Right cardiac atrium (tissue), 5 donors: ENCODE data around the gene MAPK8IP3. TPM values are rescaled to one million over a fixed set of nuclear protein-coding genes. Genes with fewer than 3 reads are reported as not detected.
"Not testable (repeated sequence)": the region's sequence is repeated elsewhere in the genome, so short reads cannot be mapped to it uniquely, and the experiment has no call there.

Source experiments
- ATAC-seq, 2 donors: fragments of 200-7000 bp; cut with Tn5 transposase; one replicate each; pipeline versions ENCODE4 v1.8.0 to v1.9.1; 2020; ENCODE audit warnings: moderate library complexity in 2 of 2, mild to moderate bottlenecking in 1 of 2
- DNase-seq, 3 donors: peaks; one replicate each; pipeline ENCODE4 v3.0.0-alpha.2; 2020
- H3K27ac ChIP-seq: one replicate; pipeline ENCODE4 v1.5.1; 2013; ENCODE audit warnings: mild to moderate bottlenecking, low read length, control low read depth, moderate library complexity
- H3K27me3 ChIP-seq: one replicate; pipeline ENCODE4 v1.6.1; 2013; ENCODE audit not compliant: control insufficient read depth, insufficient read depth
- H3K4me1 ChIP-seq: one replicate; pipeline ENCODE4 v1.6.1; 2013; ENCODE audit warnings: low read length; ENCODE audit not compliant: control insufficient read depth, insufficient read depth
- H3K4me3 ChIP-seq: one replicate; pipeline ENCODE4 v1.5.1; 2013; ENCODE audit warnings: low read length, control low read depth
- H3K9me3 ChIP-seq: one replicate; pipeline ENCODE4 v1.6.1; 2013; ENCODE audit warnings: low read length; ENCODE audit not compliant: control insufficient read depth
- WGBS: extraction: QIAGEN DNeasy Blood & Tissue Kit; methylation state at CpG from one replicate; pipeline ENCODE4 v1.1.7; 2013; 5-methylcytosine and 5-hydroxymethylcytosine counted together
- intact Hi-C, 4 donors: fragments of 100-400 bp; cut with DNase I; formaldehyde crosslinking; loops; one replicate each; pipeline versions ENCODE4 v1.11.0 to v1.14.0; 2022 to 2023
- polyA plus RNA-seq: library from polyadenylated mRNA; stranded (reverse); fragments of 200-250 nt; gene quantifications from one replicate; pipeline ENCODE4 v1.2.3, GENCODE V29; 2013
- total RNA-seq, 4 donors: library from RNA; stranded (reverse); fragmentation: NEBNext Ultra II Directional; extraction: Animal tissue kit (Norgen Biotek cat#: 25700); gene quantifications; one replicate each; pipeline ENCODE4 v1.2.1, GENCODE V29; 2021
- donor health status: healthy with polysubstance abuse.
- donor health status: DM: no; HTN: yes; CAD: no.
- donor health status: DM: no; HTN: no; CAD: no.
- donor health status: DM: no; HTN: yes; CAD: no; lungs with severe emphysema.
- donor health status: DM: yes; HTN: yes; CAD: no.

MAPK8IP3 gene
- total and polyA plus RNA-seq, 5 donors: 69.3 to 87.6 (median 76.0) TPM

- Histone ChIP-seq H3K27ac (no peak overlapping the region), H3K4me1 (no peaks in the 10 kb centered on the region), H3K27me3 (no peaks in the 10 kb centered on the region), H3K9me3 (no peaks in the 10 kb centered on the region), H3K4me3 (no peak overlapping the region)
- no peak for ATAC-seq
- intact Hi-C loops: no loop called here
- no peak for DNase-seq
- WGBS: 83% methylated on average over 10 of the region's 10 CpGs
Measured at GRCh38 chr16:1698680-1699079, 7.3 kb upstream of the MAPK8IP3 start.

GRCh38 chr16:1700246-1700645, 5.7 kb upstream of the MAPK8IP3 start:
- H3K4me1 ChIP-seq: no peaks in the 10 kb centered on the region
- H3K27ac ChIP-seq: no peak overlapping the region
- no peak overlapping the region for H3K4me3 ChIP-seq
- DNase-seq: no peak
- H3K9me3 ChIP-seq: no peaks in the 10 kb centered on the region
- 89% methylated on average over 3 of the region's 3 CpGs for WGBS
- intact Hi-C loops: no loop called here
- no peaks in the 10 kb centered on the region for H3K27me3 ChIP-seq
- ATAC-seq: no peak

- Histone ChIP-seq H3K27me3 (no peaks in the 10 kb centered on the region), H3K4me1 (no peaks in the 10 kb centered on the region), H3K9me3 (no peaks in the 10 kb centered on the region), H3K27ac (no peak overlapping the region), H3K4me3 (no peak overlapping the region)
- 84% methylated on average over 6 of the region's 6 CpGs for WGBS
- intact Hi-C loops: no loop called here
- DNase-seq (no peak), ATAC-seq (no peak)
Measured at GRCh38 chr16:1701216-1701878, 4.6 kb upstream of the MAPK8IP3 start.

GRCh38 chr16:1705324-1705687, 689 bp upstream of the MAPK8IP3 start:
- ATAC-seq: peak; percentile 10 to 37
- H3K9me3 ChIP-seq, intact Hi-C loops, H3K27me3 ChIP-seq, DNase-seq, H3K4me1 ChIP-seq: not testable (repeated sequence)
- Histone ChIP-seq H3K27ac (peak overlapping the region; percentile 94), H3K4me3 (peak overlapping the region; percentile 63)
- under 1% methylated on average over 16 of the region's 16 CpGs for WGBS

GRCh38 chr16:1706386-1707192, 594 bp downstream of the MAPK8IP3 start:
- intact Hi-C loops: no loop called here
- no peaks in the 10 kb centered on the region for H3K27me3 ChIP-seq
- H3K4me3 ChIP-seq: peak overlapping the region; percentile 57
- under 1% methylated on average over 59 of the region's 62 CpGs for WGBS
- ATAC-seq: peak; percentile 18 to 22
- peak overlapping the region; percentile 73 for H3K27ac ChIP-seq
- DNase-seq: peak in 2 of 3 donors; percentile 44 to 55
- no peaks in the 10 kb centered on the region for H3K9me3 ChIP-seq
- H3K4me1 ChIP-seq: peaks cover 3% of the 10 kb centered on the region

GRCh38 chr16:1707193-1707790, 1.3 kb downstream of the MAPK8IP3 start:
- Histone ChIP-seq H3K4me1 (peaks cover 3% of the 10 kb centered on the region), H3K27ac (peak overlapping the region; percentile 73), H3K27me3 (no peaks in the 10 kb centered on the region), H3K4me3 (peak overlapping the region; percentile 57), H3K9me3 (no peaks in the 10 kb centered on the region)
- ATAC-seq: no peak
- intact Hi-C loops: no loop called here
- DNase-seq: peak in 1 of 3 donors; percentile 48
- 15% methylated on average over 16 of the region's 16 CpGs for WGBS

GRCh38 chr16:1708083-1708767, 2.2 kb downstream of the MAPK8IP3 start:
- H3K4me3 ChIP-seq: no peak overlapping the region
- ATAC-seq (no peak), DNase-seq (peak in 1 of 3 donors; percentile 45)
- 77% methylated on average over 18 of the region's 18 CpGs for WGBS
- H3K4me1 ChIP-seq: peaks cover 8% of the 10 kb centered on the region
- H3K27ac ChIP-seq: peak overlapping the region; percentile 73
- H3K9me3 ChIP-seq: no peaks in the 10 kb centered on the region
- no peaks in the 10 kb centered on the region for H3K27me3 ChIP-seq
- intact Hi-C loops: no loop called here

- peak; percentile 27 to 42 for ATAC-seq
- no peaks in the 10 kb centered on the region for H3K27me3 ChIP-seq
- H3K4me1 ChIP-seq: peaks cover 8% of the 10 kb centered on the region
- H3K9me3 ChIP-seq: no peaks in the 10 kb centered on the region
- intact Hi-C loops: no loop called here
- DNase-seq: peak; percentile 68 to 77 (median 75)
- H3K27ac ChIP-seq: peak overlapping the region; percentile 73
- 46% methylated on average over 13 of the region's 13 CpGs for WGBS
- H3K4me3 ChIP-seq: no peak overlapping the region
Measured at GRCh38 chr16:1708768-1709180, 2.8 kb downstream of the MAPK8IP3 start.

GRCh38 chr16:1709356-1709755, 3.4 kb downstream of the MAPK8IP3 start:
- 69% methylated on average over 15 of the region's 15 CpGs for WGBS
- no peak for DNase-seq

GRCh38 chr16:1710811-1711507, 5.0 kb downstream of the MAPK8IP3 start:
- DNase-seq: no peak
- H3K9me3 ChIP-seq: no peaks in the 10 kb centered on the region
- no peak overlapping the region for H3K27ac ChIP-seq
- no peak for ATAC-seq
- WGBS: 85% methylated on average over 17 of the region's 17 CpGs
- H3K27me3 ChIP-seq: no peaks in the 10 kb centered on the region
- peaks cover 8% of the 10 kb centered on the region for H3K4me1 ChIP-seq
- H3K4me3 ChIP-seq: no peak overlapping the region
- intact Hi-C loops: loop anchor here in 1 of 4 donors (5.0 kb wide), 1 partner anchor 66 kb away; no protein-coding TSS in a partner anchor

More at GRCh38 chr16:1709356-1709755, 3.4 kb downstream of the MAPK8IP3 start:
- ATAC-seq: no peak
- H3K9me3 ChIP-seq: no peaks in the 10 kb centered on the region
- H3K27ac ChIP-seq: no peak overlapping the region
- no peaks in the 10 kb centered on the region for H3K27me3 ChIP-seq
- intact Hi-C loops: no loop called here
- H3K4me3 ChIP-seq: no peak overlapping the region
- peaks cover 8% of the 10 kb centered on the region for H3K4me1 ChIP-seq
